HepG2 (cell line): ENCODE data around the gene PRKCG. TPM values are rescaled to one million over a fixed set of nuclear protein-coding genes. Genes with fewer than 3 reads are reported as not detected.

ENCODE experiments used
- AFF4 ChIP-seq: sonication (generic); formaldehyde crosslinking; IDR thresholded peaks from 2 replicates; pipeline ENCODE4 v1.4.0; 2020; ENCODE audit warnings: missing genetic modification reagents
- ARID5B ChIP-seq: IDR thresholded peaks from 2 replicates; pipeline ENCODE4 v1.4.0; 2020; ENCODE audit warnings: mild to moderate bottlenecking, missing genetic modification reagents
- BRD4 ChIP-seq: sonication (generic); formaldehyde crosslinking; IDR thresholded peaks from 2 replicates; pipeline ENCODE4 v1.4.0; 2020; ENCODE audit warnings: missing genetic modification reagents
- CHCHD3 ChIP-seq: sonication (generic); formaldehyde crosslinking; IDR thresholded peaks from 2 replicates; pipeline ENCODE4 v1.8.0; 2022; ENCODE audit warnings: mild to moderate bottlenecking, missing genetic modification reagents, moderate library complexity
- GFI1 ChIP-seq: sonication (generic); formaldehyde crosslinking; IDR thresholded peaks from 2 replicates; pipeline ENCODE4 v1.5.0; 2020; ENCODE audit warnings: missing genetic modification reagents, mild to moderate bottlenecking, borderline replicate concordance
- MED1 ChIP-seq: sonication (generic); formaldehyde crosslinking; IDR thresholded peaks from 2 replicates; pipeline ENCODE4 v1.4.0; 2020; ENCODE audit warnings: missing genetic modification reagents
- MEIS2 ChIP-seq: sonication (generic); formaldehyde crosslinking; IDR thresholded peaks from 2 replicates; pipeline ENCODE4 v1.9.0; 2021; ENCODE audit warnings: mild to moderate bottlenecking, missing genetic modification reagents
- MTERF4 ChIP-seq: sonication (generic); formaldehyde crosslinking; IDR thresholded peaks from 2 replicates; pipeline ENCODE4 v1.8.0; 2023; ENCODE audit warnings: mild to moderate bottlenecking, missing genetic modification reagents
- PAWR ChIP-seq: sonication (generic); formaldehyde crosslinking; IDR thresholded peaks from 2 replicates; pipeline ENCODE4 v1.4.0; 2020; ENCODE audit warnings: missing genetic modification reagents, mild to moderate bottlenecking, borderline replicate concordance
- RFX5 ChIP-seq: IDR thresholded peaks from 2 replicates; pipeline ENCODE4 v1.6.1; 2011; ENCODE audit warnings: low read depth, low read length, improper control_type of control experiment
- XBP1 ChIP-seq: sonication (generic); formaldehyde crosslinking; IDR thresholded peaks from 2 replicates; pipeline ENCODE4 v1.5.0; 2020; ENCODE audit warnings: missing genetic modification reagents
- ZNF251 ChIP-seq: sonication (generic); formaldehyde crosslinking; IDR thresholded peaks from 2 replicates; pipeline ENCODE4 v1.9.0; 2021; ENCODE audit warnings: mild to moderate bottlenecking, missing genetic modification reagents
- ZNF543 ChIP-seq: sonication (generic); formaldehyde crosslinking; IDR thresholded peaks from 2 replicates; pipeline ENCODE4 v1.4.0; 2020; ENCODE audit warnings: mild to moderate bottlenecking, missing genetic modification reagents
- ZNF558 ChIP-seq: sonication (generic); formaldehyde crosslinking; IDR thresholded peaks from 2 replicates; pipeline ENCODE4 v1.9.0; 2022; ENCODE audit warnings: mild to moderate bottlenecking, missing genetic modification reagents, borderline replicate concordance
- ZNF841 ChIP-seq: sonication (generic); formaldehyde crosslinking; IDR thresholded peaks from 2 replicates; pipeline ENCODE4 v1.8.1; 2023; ENCODE audit warnings: missing genetic modification reagents, borderline replicate concordance
- ZSCAN9 ChIP-seq: IDR thresholded peaks from 2 replicates; pipeline ENCODE4 v1.6.1; 2016; ENCODE audit warnings: borderline replicate concordance
- polyA plus RNA-seq, 8 experiments: library from polyadenylated mRNA; depleted of rRNA in 3 of 8; stranded (reverse) in 7 of 8; unstranded in 1 of 8; fragments of >200 nt; fragmentation: Illumina TruSeq in 4 of 8; extraction: Trizol in 4 of 8; gene quantifications; 2 replicates each; pipeline versions ENCODE4 v1.2.1 to v1.2.3, GENCODE V29; 2011 to 2016; ENCODE audit warnings: low read depth in 4 of 8, missing spikeins in 1 of 8, mixed read lengths in 1 of 8; ENCODE audit not compliant: insufficient read depth in 1 of 8
- total RNA-seq, 5 experiments: library from RNA; depleted of rRNA; stranded (reverse); fragments of >200 nt; fragmentation: Illumina TruSeq; extraction: Trizol; gene quantifications; 2 replicates each; pipeline ENCODE4 v1.2.3, GENCODE V29; 2016; ENCODE audit warnings: low read depth in 1 of 5
- TF ChIP-seq, protein P1 (sequence below): IDR thresholded peaks from 2 replicates; pipeline ENCODE4 v1.6.1; 2012; ENCODE audit warnings: low read depth, low read length, improper control_type of control experiment

Gene PRKCG
- total and polyA plus RNA-seq, 2 of the 13 experiments (the other 11 are each of a cell fraction or from before 2014, with no cell fraction given): 0.02 to 0.03 TPM

- TF ChIP-seq AFF4 (peak; percentile 53; the same call in 1 of the 2 replicates), ZSCAN9 (peak; percentile 41; the same call in 1 of the 2 replicates), MED1 (CRISPR knock-in tag) (peak; percentile 55), ARID5B (peak; percentile 45), ZNF251 (CRISPR knock-in tag) (no peak), CHCHD3 (0 out of 2 replicates have a peak, but pooled peaks have one; percentile 54), RFX5 (no peak), ZNF558 (CRISPR knock-in tag) (no peak; the same call in 1 of the 2 replicates), XBP1 (CRISPR knock-in tag) (no peak), MEIS2 (CRISPR knock-in tag) (peak; percentile 62), ZNF841 (CRISPR knock-in tag) (no peak), PAWR (no peak), MTERF4 (CRISPR knock-in tag) (no peak), GFI1 (CRISPR knock-in tag) (no peak), ZNF543 (CRISPR knock-in tag) (peak; percentile 69; the same call in 1 of the 2 replicates), BRD4 (CRISPR knock-in tag) (peak; percentile 82)
- TF ChIP-seq, protein P1, sequence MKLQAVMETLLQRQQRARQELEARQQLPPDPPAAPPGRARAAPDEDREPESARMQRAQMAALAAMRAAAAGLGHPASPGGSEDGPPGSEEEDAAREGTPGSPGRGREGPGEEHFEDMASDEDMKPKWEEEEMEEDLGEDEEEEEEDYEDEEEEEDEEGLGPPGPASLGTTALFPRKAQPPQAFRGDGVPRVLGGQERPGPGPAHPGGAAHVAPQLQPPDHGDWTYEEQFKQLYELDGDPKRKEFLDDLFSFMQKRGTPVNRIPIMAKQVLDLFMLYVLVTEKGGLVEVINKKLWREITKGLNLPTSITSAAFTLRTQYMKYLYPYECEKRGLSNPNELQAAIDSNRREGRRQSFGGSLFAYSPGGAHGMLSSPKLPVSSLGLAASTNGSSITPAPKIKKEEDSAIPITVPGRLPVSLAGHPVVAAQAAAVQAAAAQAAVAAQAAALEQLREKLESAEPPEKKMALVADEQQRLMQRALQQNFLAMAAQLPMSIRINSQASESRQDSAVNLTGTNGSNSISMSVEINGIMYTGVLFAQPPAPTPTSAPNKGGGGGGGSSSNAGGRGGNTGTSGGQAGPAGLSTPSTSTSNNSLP: no peak
Measured at GRCh38 chr19:53865918-53866864, 15.8 kb upstream of the PRKCG start (continued).
